Activated CD4-positive, alpha-beta T cell treated with anti-CD3 and anti-CD28 coated beads, Interleukin-10, Interleukin-2, amounts not matched to agents 100 ng/mL and 50 ng/mL, durations not matched to agents 16 hours and 8 hours (primary cell): ENCODE results near the gene RPS6KB2.
A peak's percentile ranks its signal among the peaks of the same experiment; 100 is the strongest.

Experiments used
- DNase-seq: peaks from one replicate; pipeline ENCODE4 v3.0.0-alpha.2; 2020

RPS6KB2 gene

GRCh38 chr11:67431346-67432249 is 3.3 kb downstream of the RPS6KB2 start:
- DNase-seq = no peak

GRCh38 chr11:67432655-67433349 is 4.5 kb downstream of the RPS6KB2 start:
- no peak for DNase-seq

- peak; percentile 47 for DNase-seq
These were observed 5.5 kb downstream of the RPS6KB2 start for GRCh38 chr11:67433536-67434394.

GRCh38 chr11:67434395-67434881 is 6.1 kb downstream of the RPS6KB2 start:
- DNase-seq = peak; percentile 48

- peak; percentile 46 for DNase-seq
These were observed 6.9 kb downstream of the RPS6KB2 start for GRCh38 chr11:67435031-67435726.

GRCh38 chr11:67435727-67436458 is 7.6 kb downstream of the RPS6KB2 start:
- DNase-seq = peak; percentile 19

GRCh38 chr11:67436459-67437081 is 8.3 kb downstream of the RPS6KB2 start:
- peak; percentile 93 for DNase-seq

GRCh38 chr11:67437082-67437808 is 9.0 kb downstream of the RPS6KB2 start, which contains the start of gene PTPRCAP:
Gene PTPRCAP (minus strand): TSS chr11:67437682. CDS start chr11:67437619, 63 bp downstream.
- peak; percentile 86 for DNase-seq

GRCh38 chr11:67437809-67438157 is 9.5 kb downstream of the RPS6KB2 start:
- no peak for DNase-seq

- peak; percentile 93 for DNase-seq
These were observed 10.0 kb downstream of the RPS6KB2 start for GRCh38 chr11:67438158-67438902.

- peak; percentile 66 for DNase-seq
These were observed 11.3 kb downstream of the RPS6KB2 start for GRCh38 chr11:67439321-67440228.

GRCh38 chr11:67440229-67441097 is 12.2 kb downstream of the RPS6KB2 start:
- DNase-seq = peak; percentile 52

GRCh38 chr11:67441098-67441563 is 12.8 kb downstream of the RPS6KB2 start:
- no peak for DNase-seq

GRCh38 chr11:67441731-67442351 is 13.5 kb downstream of the RPS6KB2 start:
- no peak for DNase-seq

- no peak for DNase-seq
These were observed 14.5 kb downstream of the RPS6KB2 start for GRCh38 chr11:67442504-67443404.

- no peak for DNase-seq
These were observed 17.2 kb downstream of the RPS6KB2 start for GRCh38 chr11:67445515-67445914.
